ENCODE measurements around the gene CNOT6.

CNOT6 gene

DNA sequence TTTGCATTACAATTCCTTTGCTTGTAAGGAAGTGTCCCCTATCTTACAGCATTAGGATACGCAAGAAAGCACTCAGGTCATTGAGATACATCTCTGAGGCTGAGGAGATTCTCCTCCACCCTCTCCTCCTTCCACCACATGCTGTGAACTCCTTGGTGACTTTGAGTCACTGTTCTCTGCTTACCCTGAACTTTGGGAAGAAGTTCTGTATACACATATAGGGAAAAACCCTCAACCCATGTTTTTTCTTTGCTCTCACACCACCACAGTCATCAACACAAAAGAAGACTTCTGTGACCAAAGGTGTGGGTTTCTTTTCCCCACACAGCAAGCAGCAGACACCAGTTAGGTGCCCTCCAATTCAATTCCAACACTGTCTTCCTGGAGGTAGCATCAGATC is 38.1 kb downstream of the CNOT6 start:
- H3K27me3 ChIP-seq: no peaks in the 10 kb centered on the region
- no peak overlapping the region for H3K4me3 ChIP-seq (ENCODE audit: low read depth, low read length)
- no peak for TF ChIP-seq CTCF (IDR thresholded peaks at IDR 0.05; ENCODE audit: low read depth, low read length)
- H3K9me3 ChIP-seq: no peaks in the 10 kb centered on the region
- H3K36me3 ChIP-seq: peaks cover 34% of the 10 kb centered on the region
- H3K4me1 ChIP-seq: no peaks in the 10 kb centered on the region
- no peak for DNase-seq

- Histone ChIP-seq H3K4me3 (ENCODE audit: low read depth, low read length) (no peak overlapping the region), H3K4me1 (no peaks in the 10 kb centered on the region), H3K27me3 (no peaks in the 10 kb centered on the region), H3K9me3 (no peaks in the 10 kb centered on the region), H3K36me3 (peaks cover 30% of the 10 kb centered on the region)
- no peak for DNase-seq
- no peak for TF ChIP-seq CTCF (IDR thresholded peaks at IDR 0.05; ENCODE audit: low read depth, low read length)
Observed at GRCh38 chr5:180533845-180534244, 39.7 kb downstream of the CNOT6 start.

DNA sequence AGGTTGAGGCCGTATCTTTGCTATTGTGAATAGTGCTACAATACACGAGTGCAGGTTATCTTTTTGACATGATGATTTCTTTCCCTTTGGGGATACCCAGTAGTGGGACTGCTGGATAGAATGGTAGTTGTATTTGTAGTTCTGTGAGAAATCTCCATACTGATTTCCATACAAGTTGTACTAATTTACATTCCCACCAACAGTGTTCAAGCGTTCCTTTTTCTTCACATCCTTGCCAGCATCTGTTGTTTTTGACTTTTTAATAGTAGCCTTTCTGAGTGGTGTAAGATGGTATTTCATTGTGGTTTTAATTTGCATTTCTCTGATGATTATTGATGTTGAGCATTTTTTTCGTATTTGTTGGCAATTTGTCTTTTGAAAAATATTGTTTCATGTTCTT is 41.4 kb downstream of the CNOT6 start:
- Histone ChIP-seq H3K36me3 (peaks cover 24% of the 10 kb centered on the region), H3K4me1 (no peaks in the 10 kb centered on the region), H3K4me3 (ENCODE audit: low read depth, low read length) (no peak overlapping the region), H3K9me3 (no peaks in the 10 kb centered on the region), H3K27me3 (no peaks in the 10 kb centered on the region)
- TF ChIP-seq CTCF (IDR thresholded peaks at IDR 0.05; ENCODE audit: low read depth, low read length): no peak
- DNase-seq: no peak

GRCh38 chr5:180540050-180540694 is 46.0 kb downstream of the CNOT6 start:
- Histone ChIP-seq H3K9me3 (no peaks in the 10 kb centered on the region), H3K27me3 (no peaks in the 10 kb centered on the region), H3K4me1 (no peaks in the 10 kb centered on the region), H3K4me3 (ENCODE audit: low read depth, low read length) (no peak overlapping the region), H3K36me3 (peaks cover 20% of the 10 kb centered on the region)
- TF ChIP-seq CTCF (IDR thresholded peaks at IDR 0.05; ENCODE audit: low read depth, low read length): no peak
- DNase-seq: no peak

GRCh38 chr5:180541710-180542109 is 47.5 kb downstream of the CNOT6 start:
- no peaks in the 10 kb centered on the region for H3K27me3 ChIP-seq
- H3K36me3 ChIP-seq: peaks cover 20% of the 10 kb centered on the region
- no peaks in the 10 kb centered on the region for H3K4me1 ChIP-seq
- H3K9me3 ChIP-seq: no peaks in the 10 kb centered on the region
- H3K4me3 ChIP-seq (ENCODE audit: low read depth, low read length): no peak overlapping the region
- TF ChIP-seq CTCF (IDR thresholded peaks at IDR 0.05; ENCODE audit: low read depth, low read length): no peak; the same call in 1 of the 2 replicates
- no peak for DNase-seq

- Histone ChIP-seq H3K4me1 (peaks cover 4% of the 10 kb centered on the region; the same call in 1 of the 2 replicates), H3K27me3 (no peaks in the 10 kb centered on the region), H3K36me3 (peaks cover 23% of the 10 kb centered on the region), H3K4me3 (ENCODE audit: low read depth, low read length) (no peak overlapping the region), H3K9me3 (no peaks in the 10 kb centered on the region)
- no peak for TF ChIP-seq CTCF (IDR thresholded peaks at IDR 0.05; ENCODE audit: low read depth, low read length)
- DNase-seq: no peak
Observed at GRCh38 chr5:180545248-180545647, 51.1 kb downstream of the CNOT6 start.
